Activated CD8-positive, alpha-beta memory T cell treated with anti-CD3 and anti-CD28 coated beads, Interleukin-2, amount 50 U/mL, for 24 hours (primary cell): ENCODE measurements around the gene KCNQ1.

Source experiments
- DNase-seq: peaks from one replicate; pipeline ENCODE4 v3.0.0-alpha.2; 2020; ENCODE audit errors: extremely low read depth

The KCNQ1 gene

DNA sequence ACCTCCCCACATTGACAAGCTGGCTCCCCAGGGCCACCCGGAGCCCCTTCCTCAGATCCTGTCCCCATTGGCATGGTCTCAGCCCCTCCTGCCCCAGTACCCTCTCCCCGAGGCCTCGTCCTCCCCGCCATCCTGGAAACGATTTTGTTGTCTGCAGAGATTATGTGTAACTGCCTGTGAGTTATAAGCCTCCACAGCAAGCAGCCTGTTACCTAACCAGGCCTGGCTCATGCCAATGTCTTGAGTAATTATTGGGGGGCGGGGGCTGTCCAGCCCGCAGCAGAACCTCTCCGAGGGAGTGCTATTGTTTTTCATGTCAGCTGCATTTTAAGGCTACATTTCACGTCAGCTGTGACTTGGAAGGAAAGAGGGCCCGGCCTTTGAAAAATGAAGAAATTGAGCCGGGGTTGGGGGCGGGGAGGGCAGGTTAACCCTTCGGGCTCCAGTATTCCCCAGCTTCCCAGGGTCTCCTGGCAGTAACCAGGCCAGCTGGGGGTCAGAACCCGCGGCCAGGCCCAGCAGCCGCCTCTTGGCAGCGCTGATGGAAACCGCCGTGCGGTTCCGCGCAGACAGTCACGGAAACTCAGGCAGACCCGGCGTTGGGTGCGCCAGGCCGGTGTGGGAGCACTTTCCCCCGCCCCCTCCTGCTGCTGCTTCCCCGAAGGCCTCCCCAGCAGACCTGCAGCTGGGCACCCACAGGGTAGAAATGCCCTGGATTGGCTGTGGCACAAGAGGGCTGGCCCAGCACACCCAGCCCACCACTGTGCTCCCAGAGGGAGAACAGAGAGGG is 381.3 kb downstream of the KCNQ1 start:
- DNase-seq: no peak

DNA sequence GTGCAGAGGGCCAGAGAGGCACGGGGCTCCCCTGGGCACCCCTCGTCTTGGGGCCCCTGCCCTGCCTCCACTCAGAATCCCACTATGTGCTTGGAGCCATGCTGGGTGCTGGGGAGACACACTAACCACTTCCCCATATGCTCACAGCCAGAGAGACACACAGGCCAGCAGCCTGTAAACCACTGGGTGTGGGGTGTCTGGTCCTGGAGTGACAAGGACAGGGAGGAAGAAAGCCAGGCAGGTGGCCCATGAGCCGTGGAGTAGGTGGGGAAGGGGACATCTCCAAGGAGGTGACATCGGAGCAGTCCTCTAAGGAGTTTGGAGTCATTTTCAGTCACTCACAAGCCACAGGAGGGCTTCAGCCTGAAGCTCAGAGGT is 381.9 kb downstream of the KCNQ1 start:
- no peak for DNase-seq

DNA sequence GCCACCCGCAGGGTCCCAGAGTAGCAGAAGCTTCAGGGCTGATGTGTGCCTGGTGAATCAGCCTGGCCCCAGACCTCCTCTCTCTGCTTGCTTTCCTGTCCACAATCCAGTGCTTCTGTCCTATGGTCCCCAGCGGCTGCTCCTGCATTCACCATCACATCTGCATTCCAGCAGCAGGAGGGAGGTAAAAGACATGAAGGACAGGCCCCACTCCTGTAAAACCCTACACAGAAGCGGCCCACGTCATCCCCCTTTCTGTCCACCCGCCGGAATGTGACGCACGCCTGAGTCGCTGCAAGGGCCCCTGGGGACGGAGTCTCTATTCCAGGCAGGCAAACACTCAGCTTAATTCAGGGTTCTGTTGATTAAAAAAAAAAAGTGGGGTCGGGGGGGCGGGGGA is 382.4 kb downstream of the KCNQ1 start:
- DNase-seq: no peak

DNA sequence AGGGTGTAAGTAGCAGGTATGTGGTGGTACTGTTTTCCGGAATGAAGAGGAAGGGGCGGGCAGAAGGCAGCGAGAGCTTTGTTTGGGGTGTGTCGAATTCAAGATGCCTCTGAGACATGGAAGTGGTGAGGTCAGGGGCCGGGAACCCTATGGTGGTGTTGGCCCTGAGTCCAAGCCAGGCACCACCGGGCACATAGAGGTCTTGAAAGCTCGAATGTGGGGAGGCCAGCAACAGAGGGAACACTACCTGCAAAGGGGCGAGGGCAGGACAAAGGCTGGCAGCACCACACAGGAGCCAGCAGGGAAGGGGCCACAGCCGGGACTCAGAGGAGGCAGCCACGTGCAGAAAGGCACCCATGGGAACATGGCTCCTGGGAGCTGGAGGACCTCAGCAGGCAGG is 383.0 kb downstream of the KCNQ1 start:
- DNase-seq: no peak

DNA sequence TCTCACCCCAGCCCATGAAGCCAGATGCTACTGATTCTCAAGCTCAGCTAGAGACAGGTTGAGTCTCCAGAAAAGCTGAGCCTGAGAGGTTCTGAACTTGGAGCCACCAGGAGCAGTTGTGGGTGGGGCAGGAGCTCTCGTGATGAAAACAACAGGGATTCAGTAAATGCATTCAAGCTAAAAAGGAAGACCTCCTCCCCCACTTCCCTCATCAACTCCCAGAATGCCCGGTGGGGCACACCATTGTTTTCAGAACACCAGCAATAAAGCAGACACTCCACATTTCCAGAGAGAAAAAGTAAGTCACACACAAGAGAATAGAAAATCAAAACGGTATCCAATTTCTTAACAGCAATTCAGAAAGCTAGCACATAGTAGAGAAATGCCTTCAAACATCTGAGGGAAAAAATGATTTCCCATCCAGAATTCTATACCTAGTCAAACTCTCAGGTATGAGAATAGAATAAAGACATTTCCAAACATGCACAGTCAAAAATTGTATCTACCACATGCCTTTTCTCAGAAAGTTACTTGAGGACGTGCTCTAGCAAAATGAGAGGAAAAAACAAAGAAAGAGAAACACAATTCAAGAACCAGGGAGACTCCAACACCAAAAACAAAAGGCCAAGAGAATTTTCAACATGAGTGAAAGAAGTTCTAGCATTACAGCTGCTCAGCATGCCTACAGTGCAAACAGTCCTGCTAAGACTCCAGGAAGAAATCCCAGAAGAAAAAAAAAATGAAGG is 383.9 kb downstream of the KCNQ1 start:
- no peak for DNase-seq

DNA sequence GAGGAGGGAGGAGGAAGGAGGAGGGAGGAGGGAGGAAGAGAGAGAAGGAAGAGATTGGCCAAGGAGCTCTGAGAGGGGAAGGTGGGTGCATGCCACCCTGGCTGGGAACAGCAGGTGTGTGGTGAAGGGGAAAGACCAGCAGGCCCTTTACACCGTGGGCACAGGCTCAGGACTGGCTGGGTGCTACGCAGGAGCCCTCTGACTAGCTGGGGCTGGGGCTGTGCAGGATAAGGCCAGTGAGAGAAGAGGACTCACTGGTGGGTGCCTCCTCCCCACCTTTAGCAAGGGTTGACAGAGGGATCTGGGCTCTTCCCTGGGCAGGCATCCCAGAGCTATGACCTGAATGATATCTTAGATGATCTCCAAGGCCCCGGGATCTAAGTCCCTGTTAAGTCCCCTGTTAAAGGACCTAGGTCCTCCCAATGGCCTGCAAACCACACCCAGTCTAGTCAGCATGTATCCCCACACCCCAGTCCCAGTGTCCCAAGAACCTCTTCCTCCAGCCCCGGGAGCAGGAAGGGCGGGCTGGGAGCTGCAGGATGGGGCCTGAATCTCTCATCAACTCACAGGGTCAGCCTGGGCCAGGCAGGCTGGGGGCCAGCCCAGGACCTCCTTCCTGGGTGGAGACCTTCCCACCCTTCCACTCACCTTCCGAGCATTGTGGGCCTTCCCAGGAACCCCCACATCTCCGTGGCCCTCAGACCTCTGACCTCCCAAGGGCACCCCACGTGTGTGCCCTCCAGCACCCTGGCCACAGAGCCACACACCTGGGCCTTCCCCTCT is 385.4 kb downstream of the KCNQ1 start:
- no peak for DNase-seq

DNA sequence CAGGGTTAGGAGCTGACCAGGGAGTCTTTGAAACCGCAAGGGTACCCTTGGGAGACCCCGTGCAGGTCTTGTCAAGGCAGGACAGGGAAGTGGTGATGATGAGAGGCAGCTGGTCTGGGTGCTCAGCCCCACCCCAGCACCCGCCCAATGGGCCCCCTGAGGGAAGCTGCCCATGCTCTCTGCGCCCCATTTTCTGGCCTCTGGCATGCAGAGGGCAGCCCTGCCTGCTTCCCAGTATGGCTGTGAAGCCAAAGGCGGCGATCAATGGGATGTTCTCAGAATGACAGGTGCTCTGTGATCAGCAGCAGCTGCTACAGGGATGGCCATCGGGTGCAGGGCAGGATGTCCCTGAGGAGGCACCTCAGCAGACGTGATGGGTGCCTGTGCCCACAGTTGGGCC is 386.1 kb downstream of the KCNQ1 start:
- DNase-seq: no peak

DNA sequence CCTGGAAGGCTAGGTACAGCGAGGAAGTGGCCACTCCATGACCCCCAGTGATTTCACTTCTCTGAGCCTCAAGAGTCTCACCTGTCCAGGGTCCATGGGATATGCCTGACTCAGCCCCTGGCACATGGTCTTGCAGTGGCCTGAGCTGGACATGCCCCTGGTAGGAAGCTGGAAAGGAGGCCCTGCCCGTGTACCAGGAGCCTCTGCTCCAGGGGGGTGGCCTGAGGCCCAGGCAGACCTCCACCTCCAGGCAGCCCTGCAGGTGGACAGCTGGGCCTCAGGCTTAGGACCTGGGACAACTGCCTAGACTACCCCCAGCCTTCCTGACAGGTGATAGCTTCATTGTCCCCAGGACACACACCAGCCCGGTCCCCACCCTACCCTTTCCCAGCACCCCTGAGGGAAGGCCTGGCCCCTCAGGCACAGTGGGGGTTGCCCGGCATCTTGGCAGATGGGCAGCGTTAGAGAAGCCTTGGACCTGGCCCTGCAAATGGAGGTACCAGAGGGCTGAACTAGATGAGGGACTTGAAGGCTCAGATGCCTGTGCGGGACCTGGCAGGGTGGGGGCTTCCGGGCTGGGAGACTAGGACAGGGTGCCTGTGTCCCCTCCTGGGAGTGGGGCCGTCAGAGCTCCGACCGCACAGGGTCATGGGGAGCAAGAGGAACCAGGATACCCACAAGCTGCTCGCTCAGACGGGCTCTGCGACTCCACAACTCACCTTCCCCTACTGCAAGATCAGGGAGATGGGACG is 387.1 kb downstream of the KCNQ1 start:
- no peak for DNase-seq

DNA sequence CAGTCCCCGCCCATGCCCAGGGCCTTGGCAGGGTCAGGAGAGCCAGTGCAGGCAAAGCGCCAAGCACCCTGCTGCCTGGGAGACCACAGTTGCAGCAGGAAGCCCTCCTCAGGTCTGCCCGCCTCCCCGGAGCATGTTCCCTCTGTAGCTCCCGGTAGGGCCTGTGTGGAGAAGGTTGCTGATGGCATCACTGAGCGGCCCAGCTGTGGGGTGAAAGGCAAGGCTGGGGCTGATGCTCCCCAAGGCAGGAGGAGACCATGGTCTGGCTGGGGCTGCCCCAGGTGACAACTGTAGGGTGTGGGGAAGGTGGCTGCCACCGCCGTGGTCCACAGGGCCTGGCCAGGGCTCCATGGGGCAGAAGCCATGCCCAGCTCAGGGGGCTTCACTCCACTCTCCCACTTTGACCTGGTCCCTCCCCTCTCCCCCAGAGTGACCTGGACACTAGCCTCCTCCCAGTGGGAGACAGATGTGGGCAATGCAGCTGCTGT is 387.8 kb downstream of the KCNQ1 start:
- DNase-seq: no peak

DNA sequence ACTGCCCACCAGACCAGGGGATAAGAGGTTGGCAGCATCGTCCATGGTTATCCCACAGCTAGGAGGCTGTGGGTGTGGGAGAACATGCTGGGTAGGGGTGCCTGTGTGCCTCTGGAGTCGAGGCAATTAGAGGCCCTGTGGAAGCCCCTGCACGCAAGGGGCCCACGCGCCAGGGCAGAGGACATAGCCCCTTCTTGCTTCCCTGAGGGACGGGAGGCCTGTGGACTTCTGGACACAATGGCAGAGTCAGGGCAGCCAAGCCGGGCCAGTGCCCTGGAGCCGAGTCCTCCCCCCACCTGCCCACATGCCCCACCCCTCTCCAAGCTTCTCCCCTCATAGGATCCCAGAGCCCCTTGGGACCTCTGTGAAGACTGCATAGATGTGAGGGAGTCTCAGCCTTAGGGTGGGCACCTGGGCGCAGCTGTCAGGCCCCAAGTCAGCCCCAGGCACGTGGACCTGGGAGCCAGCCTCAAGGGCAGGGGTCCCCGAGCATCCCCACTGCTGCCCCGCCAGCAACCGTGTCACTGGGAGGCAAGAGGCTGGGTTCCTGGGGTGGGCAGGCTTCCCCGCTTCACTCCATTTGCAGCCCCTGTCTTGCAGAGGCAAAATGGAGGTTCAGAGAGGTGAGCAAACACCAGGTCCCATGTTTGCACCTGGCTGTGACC is 388.4 kb downstream of the KCNQ1 start:
- DNase-seq: no peak

DNA sequence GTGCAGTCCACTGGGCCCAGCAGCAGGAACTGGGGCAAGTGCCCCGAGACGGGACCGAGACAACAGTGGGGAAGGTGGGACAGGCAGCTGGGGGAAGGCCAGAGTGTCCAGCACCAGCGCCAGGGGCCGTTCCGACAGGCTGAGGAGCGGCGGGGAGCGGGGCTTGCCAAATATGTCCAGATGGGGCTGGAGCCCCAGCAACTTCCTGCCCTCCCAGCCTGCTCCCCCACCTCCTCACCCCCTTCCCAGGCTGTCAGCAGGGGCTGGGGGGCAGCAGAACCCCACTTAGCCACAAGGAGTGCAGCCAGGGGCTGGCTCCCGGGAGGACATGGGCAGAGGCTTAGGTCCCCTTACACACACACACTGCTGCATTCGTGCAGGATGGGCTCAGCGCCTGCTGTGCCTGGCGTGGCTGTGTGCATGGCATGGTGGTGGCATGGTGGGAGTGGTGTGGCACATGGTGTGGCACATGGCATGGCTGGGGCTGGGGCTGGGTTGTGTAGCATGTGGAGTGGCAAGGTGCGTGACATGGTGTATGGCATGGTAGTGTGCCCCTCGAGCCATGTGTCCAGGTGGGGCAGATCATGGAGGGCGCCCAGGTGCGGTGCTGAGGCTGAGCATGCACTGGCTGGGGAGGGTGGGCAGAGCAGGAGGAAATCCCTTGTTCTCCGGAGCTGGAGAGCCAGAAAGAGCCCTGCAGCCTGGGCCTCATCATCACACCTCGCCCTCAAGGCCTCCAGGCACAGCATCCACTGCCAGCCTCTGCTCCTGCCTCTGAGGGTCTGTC is 389.1 kb downstream of the KCNQ1 start:
- no peak for DNase-seq

DNA sequence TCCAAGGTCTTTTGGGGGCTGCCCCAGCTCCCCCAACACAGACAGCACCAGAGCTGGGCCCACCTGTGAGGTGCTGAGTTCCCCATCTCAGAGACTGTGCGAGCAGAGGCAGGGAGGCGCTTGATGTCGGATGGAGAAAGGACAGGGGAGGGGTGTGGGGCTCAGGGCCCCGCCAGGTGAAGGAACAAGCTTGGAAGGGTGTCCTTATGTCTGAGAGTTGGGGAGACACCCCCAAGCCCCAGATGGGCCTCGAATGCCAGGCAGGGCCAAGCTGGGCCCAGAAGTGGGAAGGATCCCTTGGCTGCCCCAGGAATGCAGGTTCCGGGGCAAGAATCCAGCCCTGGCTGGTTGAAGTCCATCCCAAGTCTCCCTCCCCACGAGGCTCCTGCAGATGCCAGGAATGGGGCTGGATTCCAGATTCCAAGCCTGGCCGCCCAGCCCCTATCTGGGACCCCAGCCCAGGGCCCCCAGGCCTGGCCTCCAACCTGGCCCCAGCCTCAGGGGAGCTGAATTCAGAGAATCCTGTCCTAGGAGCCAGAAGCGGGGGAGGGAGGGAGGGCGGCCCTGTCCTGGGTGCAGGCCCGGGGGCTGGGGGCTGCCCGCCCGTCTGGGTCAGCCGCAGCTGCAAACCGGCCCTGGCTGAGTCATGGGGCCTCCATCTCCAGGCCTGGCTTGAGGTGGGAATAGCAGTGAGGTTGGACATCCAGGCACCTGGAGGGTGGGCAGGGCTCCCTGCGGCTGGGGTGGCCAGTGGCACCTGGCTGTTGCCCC is 389.9 kb downstream of the KCNQ1 start:
- no peak for DNase-seq

DNA sequence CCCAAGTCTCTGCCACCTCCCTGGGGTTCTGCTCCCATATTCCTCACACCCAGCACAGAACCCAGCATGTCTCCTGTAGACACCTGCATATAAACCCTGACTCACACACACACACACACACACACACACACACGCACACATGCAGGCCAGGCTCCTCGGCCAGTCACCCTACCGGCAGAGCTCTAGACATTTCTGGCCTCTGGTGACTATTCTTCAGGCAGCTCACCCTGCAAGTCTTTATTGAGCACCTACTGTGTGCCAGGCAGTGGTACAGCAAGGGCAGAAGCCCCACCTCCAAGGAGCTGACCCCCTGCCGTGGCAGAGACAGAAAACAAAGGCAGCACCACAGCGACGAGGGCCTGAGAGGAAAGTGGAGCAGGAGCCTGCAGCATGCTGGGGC is 390.5 kb downstream of the KCNQ1 start:
- DNase-seq: no peak

DNA sequence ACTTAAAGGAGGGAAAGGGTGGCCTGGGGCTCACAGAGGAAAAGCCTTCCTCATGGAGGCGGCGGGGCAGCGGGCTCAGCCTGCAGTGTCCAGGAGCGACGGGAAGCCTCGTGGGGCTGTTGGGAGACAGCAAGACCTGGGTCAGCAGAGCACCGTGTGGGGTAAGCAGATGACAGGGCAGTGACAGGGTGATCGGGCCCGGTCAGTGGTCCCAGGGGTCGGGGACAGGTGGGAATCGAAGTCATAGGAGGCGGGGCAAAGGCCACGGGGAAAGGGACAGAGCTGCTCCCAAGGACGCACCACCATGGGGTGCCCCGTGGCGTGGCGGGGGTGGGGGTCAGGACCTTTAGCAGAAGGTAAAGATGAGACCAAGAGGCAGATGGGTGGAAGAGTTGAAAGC is 390.9 kb downstream of the KCNQ1 start:
- no peak for DNase-seq

DNA sequence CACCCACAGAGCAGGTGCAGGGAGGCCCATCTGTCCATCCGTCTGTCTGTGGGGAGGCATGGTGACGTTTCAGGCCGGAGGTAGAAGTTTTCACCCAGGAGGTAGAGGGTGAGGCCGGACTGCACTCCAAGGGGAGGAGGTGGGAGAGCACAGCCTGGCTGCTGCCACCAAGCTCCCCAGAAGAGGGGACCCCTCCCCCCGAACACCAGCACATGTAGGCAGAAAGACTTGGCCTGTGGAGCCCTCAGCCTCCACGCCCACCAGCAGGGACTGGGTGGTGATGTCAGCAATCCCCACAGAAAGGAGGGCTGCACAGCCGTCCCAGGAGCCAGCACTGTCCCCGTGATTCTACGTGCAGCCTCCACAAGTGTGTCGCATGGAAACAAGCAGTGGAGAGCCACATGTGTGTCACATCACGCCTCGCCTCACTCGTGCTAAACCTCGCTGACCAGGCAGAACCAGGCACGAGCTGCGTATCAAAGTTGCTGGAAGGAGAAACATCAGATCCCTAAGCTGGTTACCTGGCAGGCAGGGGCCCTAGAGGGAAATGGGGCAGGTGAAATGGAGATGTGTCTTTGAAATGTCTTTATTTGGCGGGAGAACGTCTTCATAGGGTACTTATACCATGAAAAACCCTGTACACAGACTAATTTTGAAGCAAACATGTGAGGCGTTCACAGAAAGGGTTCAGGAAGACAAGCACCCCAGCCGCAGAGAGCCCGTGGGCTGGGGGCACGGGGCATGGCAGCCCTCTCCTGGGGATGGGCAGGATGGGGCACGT is 391.7 kb downstream of the KCNQ1 start:
- no peak for DNase-seq

DNA sequence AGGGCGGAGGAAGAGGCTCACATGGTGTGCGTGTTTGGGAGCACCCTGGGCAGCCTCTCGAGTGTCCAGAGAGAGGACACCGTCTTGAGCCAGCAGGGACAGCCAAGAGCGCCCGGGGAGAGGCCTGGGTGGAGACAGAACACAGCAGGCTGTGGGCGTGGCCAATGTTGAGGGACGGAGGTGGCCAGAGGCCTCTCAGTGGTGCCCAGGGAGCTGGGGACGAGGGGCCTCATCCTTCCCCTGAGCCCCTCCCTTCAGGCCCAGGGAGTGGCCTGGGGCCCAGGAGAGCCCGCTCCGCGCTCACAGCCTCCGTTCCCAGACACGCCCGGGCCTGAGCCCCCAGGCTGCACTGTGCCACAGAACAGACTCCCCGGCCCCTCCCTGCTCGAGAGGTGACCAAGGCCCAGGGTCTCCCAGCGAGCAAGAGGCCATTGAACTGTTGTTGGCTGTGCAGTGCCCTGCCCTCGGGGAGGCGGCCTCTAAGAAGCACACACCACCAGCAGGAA is 392.3 kb downstream of the KCNQ1 start:
- no peak for DNase-seq

DNA sequence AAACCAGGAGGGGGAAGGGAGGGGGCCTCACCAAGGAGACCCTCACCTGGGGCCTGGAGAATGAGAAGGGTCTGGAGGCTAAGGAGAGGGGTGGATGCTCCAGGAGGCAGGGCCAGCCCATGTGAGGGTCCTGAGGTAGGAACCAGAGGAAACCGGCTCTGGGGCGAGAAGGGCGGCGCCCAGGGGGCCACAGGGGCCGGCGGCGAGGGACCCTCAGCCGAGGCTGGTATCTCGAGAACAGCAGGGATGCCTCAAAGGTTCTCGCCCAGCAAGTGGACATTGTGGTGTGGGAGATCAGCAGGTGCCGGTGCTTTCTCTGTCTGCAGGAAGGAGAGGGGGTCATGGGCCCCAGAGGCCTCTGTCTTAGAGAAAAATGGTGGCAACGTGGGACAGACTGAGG is 392.8 kb downstream of the KCNQ1 start:
- DNase-seq: no peak

DNA sequence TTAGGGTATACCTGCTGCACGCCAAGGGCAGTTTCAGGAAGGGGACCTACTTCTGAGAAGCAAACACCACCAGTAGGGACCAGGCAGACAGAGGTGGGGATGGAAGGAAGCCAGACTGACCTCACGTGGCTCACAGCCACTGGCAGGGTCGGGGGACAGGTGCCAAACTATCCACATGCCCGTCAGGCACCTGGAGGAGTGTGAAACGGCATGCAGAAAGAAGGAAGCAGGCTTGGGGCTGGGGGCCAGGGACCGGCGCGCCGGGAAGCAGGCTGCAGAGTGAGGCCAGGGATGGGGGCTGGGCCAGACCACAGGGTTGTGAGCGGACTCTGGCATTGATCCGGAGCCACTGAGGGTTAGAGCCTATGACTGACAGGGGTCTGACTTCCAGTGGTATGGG is 393.3 kb downstream of the KCNQ1 start:
- no peak for DNase-seq
